Astrocyte (in vitro differentiated cells and primary cell): ENCODE results near the gene LENG1.

ENCODE experiments used
- CTCF ChIP-seq: IDR thresholded peaks from 2 replicates; pipeline ENCODE4 v1.5.1; 2011; ENCODE audit warnings: low read depth, mild to moderate bottlenecking, inconsistent platforms, low read length, moderate library complexity; ENCODE audit not compliant: insufficient read depth
- EZH2 ChIP-seq: IDR thresholded peaks from 2 replicates; pipeline ENCODE4 v1.6.1; 2012; ENCODE audit warnings: mild to moderate bottlenecking, low read length, inconsistent platforms; ENCODE audit not compliant: insufficient read depth

DNA sequence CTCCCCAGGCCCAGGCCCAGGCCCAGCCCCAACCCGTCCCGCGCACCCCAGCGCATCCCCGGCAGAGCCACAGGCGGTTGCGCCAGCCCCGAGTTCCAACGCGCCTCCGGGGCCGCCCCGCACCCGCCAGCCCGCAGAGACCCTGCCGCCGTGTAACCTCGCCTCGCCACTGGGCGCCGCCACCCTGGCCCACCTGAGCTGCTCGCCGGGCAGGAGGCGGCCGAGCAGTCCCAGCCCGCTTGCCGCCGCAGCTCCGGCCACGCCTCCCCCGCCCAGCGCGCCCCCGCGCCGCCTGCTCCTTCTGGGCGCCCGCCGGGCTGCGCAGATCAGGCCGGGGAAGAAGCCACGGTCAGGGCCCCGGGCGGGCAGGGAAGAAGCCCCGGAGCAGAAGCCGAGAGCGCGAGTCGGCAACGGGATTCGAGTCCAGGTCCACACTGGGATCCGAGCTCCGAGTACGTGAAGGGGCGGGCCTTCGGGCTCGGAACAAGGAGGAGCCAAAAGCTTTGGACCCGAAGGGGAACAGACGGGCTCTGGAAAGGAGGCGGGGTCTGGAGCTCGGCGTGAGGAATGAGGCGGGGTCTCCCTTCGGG is 29.7 kb upstream of the LENG1 start, which contains the start of gene MBOAT7:
- TF ChIP-seq CTCF: no peak
- TF ChIP-seq EZH2: no peak
